BJ (cell line): ENCODE results near the gene C5. TPM values are rescaled to one million over a fixed set of nuclear protein-coding genes. Genes with fewer than 3 reads are reported as not detected.
"Not testable (repeated sequence)": the region's sequence is repeated elsewhere in the genome, so short reads cannot be mapped to it uniquely, and the experiment has no call there.

Experiments used
- CTCF ChIA-PET: fragments of 350-600 bp; formaldehyde crosslinking; extraction: SDS; loops from one replicate; lab custom pipeline; 2021; ENCODE audit warnings: antibody characterized with exemption, inconsistent platforms; lab: Yijun Ruan, JAX
- POLR2A ChIA-PET: fragments of 300-600 bp; sonication (Branson Sonifier 250); formaldehyde crosslinking; extraction: SDS; loops from one replicate; lab custom pipeline; 2021; ENCODE audit warnings: antibody characterized with exemption; lab: Charles Lee
- DNase-seq: peaks from one replicate; pipeline ENCODE4 v3.0.0-alpha.2; 2011; ENCODE audit warnings: low read depth
- H3K27me3 ChIP-seq: 2 replicates; pipeline ENCODE4 v1.6.0; 2011; ENCODE audit warnings: low read length; ENCODE audit not compliant: control insufficient read depth, insufficient read depth
- H3K36me3 ChIP-seq: 2 replicates; pipeline ENCODE4 v1.5.1; 2011; ENCODE audit warnings: low read length; ENCODE audit not compliant: control insufficient read depth, insufficient read depth
- H3K4me3 ChIP-seq: 2 replicates; pipeline ENCODE4 v1.5.1; 2011; ENCODE audit warnings: low read depth, mild to moderate bottlenecking, control low read depth, low read length
- polyA plus RNA-seq: library from polyadenylated mRNA; depleted of rRNA; stranded (reverse); fragments of >200 nt; gene quantifications from 2 replicates; pipeline ENCODE4 v1.2.3, GENCODE V29; 2011
- TF ChIP-seq, protein P1 (sequence below): IDR thresholded peaks from 2 replicates; pipeline ENCODE4 v1.5.1; 2011; ENCODE audit warnings: low read depth, mild to moderate bottlenecking, control low read depth, inconsistent platforms, low read length, moderate library complexity; ENCODE audit not compliant: insufficient read depth

C5 gene
- polyA plus RNA-seq, 1 experiment: 1.4 TPM

DNA sequence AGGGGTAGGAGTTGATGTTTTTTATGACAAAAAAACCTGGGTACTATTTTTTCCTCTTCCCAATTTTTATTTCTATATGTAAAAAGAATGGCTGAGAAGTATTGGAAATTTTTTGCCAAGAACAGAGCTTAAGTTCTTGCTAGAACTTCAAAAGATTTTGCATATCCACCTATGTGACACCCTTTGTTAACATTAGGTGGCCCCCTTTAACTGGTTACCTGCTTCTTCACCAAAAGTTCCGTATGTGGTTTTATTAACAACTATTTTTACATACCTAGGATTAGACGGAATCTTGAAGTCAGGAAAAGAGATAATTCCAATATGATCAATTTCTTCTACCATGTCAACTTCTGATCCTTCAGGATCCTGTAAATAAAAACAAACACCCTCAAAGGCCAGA, 15.5 kb downstream of the C5 start:
- CTCF ChIA-PET: interaction anchor here (1.0 to 2.7 kb wide), 4 partner anchors 11 to 49 kb away, joined by 3 to 12 read pairs (median 3); no protein-coding TSS in a partner anchor
- TF ChIP-seq, protein P1, sequence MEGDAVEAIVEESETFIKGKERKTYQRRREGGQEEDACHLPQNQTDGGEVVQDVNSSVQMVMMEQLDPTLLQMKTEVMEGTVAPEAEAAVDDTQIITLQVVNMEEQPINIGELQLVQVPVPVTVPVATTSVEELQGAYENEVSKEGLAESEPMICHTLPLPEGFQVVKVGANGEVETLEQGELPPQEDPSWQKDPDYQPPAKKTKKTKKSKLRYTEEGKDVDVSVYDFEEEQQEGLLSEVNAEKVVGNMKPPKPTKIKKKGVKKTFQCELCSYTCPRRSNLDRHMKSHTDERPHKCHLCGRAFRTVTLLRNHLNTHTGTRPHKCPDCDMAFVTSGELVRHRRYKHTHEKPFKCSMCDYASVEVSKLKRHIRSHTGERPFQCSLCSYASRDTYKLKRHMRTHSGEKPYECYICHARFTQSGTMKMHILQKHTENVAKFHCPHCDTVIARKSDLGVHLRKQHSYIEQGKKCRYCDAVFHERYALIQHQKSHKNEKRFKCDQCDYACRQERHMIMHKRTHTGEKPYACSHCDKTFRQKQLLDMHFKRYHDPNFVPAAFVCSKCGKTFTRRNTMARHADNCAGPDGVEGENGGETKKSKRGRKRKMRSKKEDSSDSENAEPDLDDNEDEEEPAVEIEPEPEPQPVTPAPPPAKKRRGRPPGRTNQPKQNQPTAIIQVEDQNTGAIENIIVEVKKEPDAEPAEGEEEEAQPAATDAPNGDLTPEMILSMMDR: no peak
- POLR2A ChIA-PET: no interaction called here
- Histone ChIP-seq H3K4me3 (no peak overlapping the region), H3K36me3 (no peaks in the 10 kb centered on the region; the same call in 1 of the 2 replicates), H3K27me3 (no peaks in the 10 kb centered on the region)
- DNase-seq: no peak

DNA sequence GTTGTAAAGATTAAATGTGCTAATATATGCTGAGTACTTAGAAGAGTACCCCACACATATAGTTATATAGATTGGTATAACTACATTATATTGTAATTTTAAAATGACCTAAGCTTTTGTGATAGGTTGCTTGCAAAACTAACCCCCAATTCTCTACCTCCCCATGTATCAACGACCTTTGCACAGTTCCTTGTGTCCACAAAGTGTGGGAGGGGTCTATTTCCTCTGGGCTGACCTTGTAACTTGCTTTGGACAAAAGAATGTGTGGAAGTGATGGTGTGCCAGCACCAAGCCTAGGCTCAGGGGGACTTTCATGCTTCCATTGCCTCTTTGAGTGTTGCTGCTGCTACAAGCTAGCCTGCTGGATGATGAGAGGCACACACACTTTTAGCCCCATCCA, 20.6 kb downstream of the C5 start:
- CTCF ChIA-PET: interaction anchor here (1.1 to 1.8 kb wide), 3 partner anchors 27 to 42 kb away, joined by 3 to 5 read pairs (median 5); no protein-coding TSS in a partner anchor
- Histone ChIP-seq H3K36me3 (no peaks in the 10 kb centered on the region; the same call in 1 of the 2 replicates), H3K27me3 (no peaks in the 10 kb centered on the region), H3K4me3 (no peak overlapping the region)
- TF ChIP-seq, protein P1: no peak
- no peak for DNase-seq
- POLR2A ChIA-PET: no interaction called here

DNA sequence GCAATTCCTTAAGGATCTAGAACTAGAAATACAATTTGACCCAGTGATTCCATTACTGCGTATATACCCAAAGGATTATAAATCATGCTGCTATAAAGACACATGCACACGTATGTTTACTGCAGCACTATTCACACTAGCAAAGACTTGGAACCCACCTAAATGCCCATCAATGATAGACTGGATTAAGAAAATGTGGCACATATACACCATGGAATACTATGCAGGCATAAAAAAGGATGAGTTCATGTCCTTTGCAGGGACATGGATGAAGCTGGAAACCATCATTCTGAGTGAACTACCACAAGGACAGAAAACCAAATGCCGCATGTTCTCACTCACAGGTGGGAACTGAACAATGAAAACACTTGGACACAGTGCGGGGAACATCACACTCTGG, 21.8 kb downstream of the C5 start:
- H3K36me3 ChIP-seq, H3K27me3 ChIP-seq, DNase-seq, POLR2A ChIA-PET, H3K4me3 ChIP-seq: not testable (repeated sequence)
- CTCF ChIA-PET: interaction anchor here (1.1 to 1.8 kb wide), 2 partner anchors 25 to 43 kb away, joined by 3 to 5 read pairs; no protein-coding TSS in a partner anchor

DNA sequence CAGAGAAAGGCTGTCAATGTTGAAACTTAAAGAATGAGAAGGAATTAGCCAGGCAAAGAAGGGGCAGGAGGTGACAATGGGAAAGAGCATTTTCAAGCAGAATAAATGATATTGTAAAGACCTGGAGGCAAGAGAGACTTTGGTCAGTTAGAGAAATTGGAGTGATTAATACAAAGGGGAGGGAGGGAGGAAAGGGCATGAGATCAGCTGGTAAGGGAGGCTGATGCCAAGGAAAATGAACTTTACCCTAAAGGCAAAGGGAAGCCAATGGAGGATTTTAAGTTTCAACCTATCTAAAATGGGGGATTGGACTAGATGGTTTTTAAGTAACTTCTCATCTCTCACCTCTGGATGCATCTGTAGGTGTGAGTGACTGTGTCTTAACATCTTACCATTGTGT, 23.3 kb downstream of the C5 start:
- POLR2A ChIA-PET: no interaction called here
- Histone ChIP-seq H3K27me3 (no peaks in the 10 kb centered on the region), H3K4me3 (no peak overlapping the region), H3K36me3 (no peaks in the 10 kb centered on the region; the same call in 1 of the 2 replicates)
- CTCF ChIA-PET: no interaction called here
- DNase-seq: no peak
- TF ChIP-seq, protein P1: no peak

DNA sequence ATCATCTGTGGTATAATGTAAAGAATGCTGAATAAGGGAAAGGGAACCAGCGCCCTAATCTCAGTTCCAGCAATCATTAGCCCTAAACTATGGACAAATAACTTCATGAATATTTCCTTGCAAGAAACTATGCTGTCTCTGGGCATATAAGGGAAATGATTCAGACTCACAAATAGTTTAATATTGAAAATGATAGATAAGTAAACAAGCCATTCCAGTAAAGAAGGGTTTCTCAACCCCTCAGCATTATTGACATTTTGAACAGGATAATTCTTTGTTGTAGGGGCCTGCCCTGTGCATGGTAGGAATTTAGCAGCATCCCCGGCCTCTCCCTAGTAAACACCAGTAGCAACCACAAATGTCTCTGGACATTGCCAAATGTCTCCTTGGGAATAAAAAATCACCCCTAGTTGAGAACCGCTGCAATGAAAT, 23.8 kb downstream of the C5 start:
- TF ChIP-seq, protein P1: no peak
- Histone ChIP-seq H3K4me3 (no peak overlapping the region), H3K27me3 (no peaks in the 10 kb centered on the region), H3K36me3 (no peaks in the 10 kb centered on the region; the same call in 1 of the 2 replicates)
- no peak for DNase-seq
- POLR2A ChIA-PET: no interaction called here
- CTCF ChIA-PET: no interaction called here

DNA sequence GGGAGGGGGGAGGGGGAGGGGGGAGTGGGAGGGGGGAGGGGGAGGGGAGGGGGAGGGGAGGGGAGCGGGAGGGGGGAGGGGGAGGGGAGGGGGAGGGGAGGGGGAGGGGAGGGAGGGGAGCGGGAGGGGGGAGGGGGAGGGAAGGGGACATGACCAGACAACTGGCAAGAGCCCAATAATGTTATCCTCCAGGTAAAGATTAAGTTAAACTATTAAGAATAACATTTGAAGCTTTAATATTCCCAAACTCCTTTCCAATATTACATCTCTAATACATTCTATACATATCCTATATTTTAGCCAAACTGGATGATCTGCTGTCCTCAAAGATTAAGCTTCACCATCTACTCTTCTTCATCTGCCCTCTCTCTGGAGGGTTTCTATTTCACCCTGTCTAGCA, 25.8 kb downstream of the C5 start:
- ChIA-PET CTCF (interaction anchor here (1.0 to 1.8 kb wide), 2 partner anchors 11 to 36 kb away, joined by 3 to 7 read pairs; no protein-coding TSS in a partner anchor), POLR2A (no interaction called here)
- TF ChIP-seq, protein P1: no peak
- no peaks in the 10 kb centered on the region for H3K36me3 ChIP-seq
- DNase-seq: no peak
- no peaks in the 10 kb centered on the region for H3K27me3 ChIP-seq
- no peak overlapping the region for H3K4me3 ChIP-seq
